Loucy (cell line): ENCODE data around the gene MYT1.

Source experiments
- H2AFZ ChIP-seq: fragments of 200-600 bp; sonication (generic); 2 replicates; pipeline ENCODE4 v1.6.0; 2016; ENCODE audit warnings: antibody characterized with exemption, mild to moderate bottlenecking, low read length, moderate library complexity
- H3F3A ChIP-seq: fragments of 200-600 bp; 2 replicates; pipeline ENCODE4 v1.6.0; 2016; ENCODE audit warnings: antibody characterized with exemption, low read depth, mild to moderate bottlenecking
- H3K27me3 ChIP-seq: fragments of 200-600 bp; sonication (generic); 2 replicates; pipeline ENCODE4 v1.6.1; 2014; ENCODE audit warnings: low read length, mild to moderate bottlenecking; ENCODE audit not compliant: insufficient read depth, poor library complexity, severe bottlenecking
- H3K36me3 ChIP-seq: fragments of 200-600 bp; sonication (generic); 2 replicates; pipeline ENCODE4 v1.6.1; 2016; ENCODE audit warnings: low read length; ENCODE audit not compliant: insufficient read depth
- H3K4me1 ChIP-seq: fragments of 200-600 bp; sonication (generic); 2 replicates; pipeline ENCODE4 v1.5.1; 2014; ENCODE audit warnings: low read length, mild to moderate bottlenecking; ENCODE audit not compliant: insufficient read depth, poor library complexity, severe bottlenecking
- H3K4me2 ChIP-seq: fragments of 200-600 bp; sonication (generic); 2 replicates; pipeline ENCODE4 v1.6.0; 2014; ENCODE audit warnings: antibody characterized with exemption, low read length, low read depth, mild to moderate bottlenecking; ENCODE audit not compliant: poor library complexity, severe bottlenecking
- H3K4me3 ChIP-seq: fragments of 200-600 bp; sonication (generic); 2 replicates; pipeline ENCODE4 v1.5.1; 2014; ENCODE audit warnings: low read length, mild to moderate bottlenecking, mixed read lengths; ENCODE audit not compliant: poor library complexity, severe bottlenecking
- H3K79me2 ChIP-seq: fragments of 200-600 bp; sonication (generic); 2 replicates; pipeline ENCODE4 v1.6.1; 2014; ENCODE audit warnings: low read length; ENCODE audit not compliant: insufficient read depth
- H3K9ac ChIP-seq: fragments of 200-600 bp; sonication (generic); 2 replicates; pipeline ENCODE4 v1.6.0; 2014; ENCODE audit warnings: mild to moderate bottlenecking, low read depth, low read length, moderate library complexity; ENCODE audit not compliant: poor library complexity, severe bottlenecking
- H3K9me2 ChIP-seq: fragments of 200-600 bp; sonication (generic); replicated peaks from 2 replicates; pipeline ENCODE4 v1.6.1; 2016; ENCODE audit warnings: low read depth, low read length, mixed read lengths
- H3K9me3 ChIP-seq: fragments of 200-600 bp; sonication (generic); 2 replicates; pipeline ENCODE4 v1.6.1; 2014; ENCODE audit warnings: mild to moderate bottlenecking, antibody characterized with exemption, low read length, low read depth; ENCODE audit not compliant: insufficient read depth
- H4K20me1 ChIP-seq: fragments of 200-600 bp; sonication (generic); 2 replicates; pipeline ENCODE4 v1.6.0; 2014; ENCODE audit warnings: antibody characterized with exemption, low read length, mild to moderate bottlenecking; ENCODE audit not compliant: insufficient read depth, poor library complexity, severe bottlenecking
- CTCF ChIP-seq: fragments of 200-600 bp; sonication (generic); conservative IDR thresholded peaks from 2 replicates; pipeline ENCODE4 v1.5.1; 2014; ENCODE audit warnings: mild to moderate bottlenecking, antibody characterized with exemption, low read length
- EZH2phosphoT487 ChIP-seq: fragments of 200-600 bp; IDR thresholded peaks from 2 replicates; pipeline ENCODE4 v1.6.1; 2018; ENCODE audit warnings: antibody characterized with exemption, mild to moderate bottlenecking, moderate library complexity, borderline replicate concordance

Gene MYT1

GRCh38 chr20:64212755-64213154 lies 48.5 kb downstream of the MYT1 start:
- no peaks in the 10 kb centered on the region for H3K9me3 ChIP-seq
- H3K4me1 ChIP-seq = peaks cover 74% of the 10 kb centered on the region
- peak overlapping the region; percentile 60 for H3K4me2 ChIP-seq
- H3K9me2 ChIP-seq = no peaks in the 10 kb centered on the region
- no peak overlapping the region for H3K9ac ChIP-seq
- no peaks in the 10 kb centered on the region for H3F3A ChIP-seq
- H3K4me3 ChIP-seq = no peak overlapping the region
- H3K79me2 ChIP-seq = no peaks in the 10 kb centered on the region
- H3K27me3 ChIP-seq = no peaks in the 10 kb centered on the region
- no peak overlapping the region for H2AFZ ChIP-seq
- TF ChIP-seq CTCF (no peak), EZH2phosphoT487 (no peak)
- H4K20me1 ChIP-seq = no peaks in the 10 kb centered on the region
- H3K36me3 ChIP-seq = no peaks in the 10 kb centered on the region

- Histone ChIP-seq H3K27me3 (no peaks in the 10 kb centered on the region), H3K4me3 (peak overlapping the region; percentile 35), H3K36me3 (no peaks in the 10 kb centered on the region), H3F3A (no peaks in the 10 kb centered on the region), H3K9me2 (no peaks in the 10 kb centered on the region), H2AFZ (no peak overlapping the region), H3K9ac (peak overlapping the region; percentile 59), H4K20me1 (no peaks in the 10 kb centered on the region), H3K79me2 (no peaks in the 10 kb centered on the region), H3K4me1 (peaks cover 82% of the 10 kb centered on the region), H3K9me3 (no peaks in the 10 kb centered on the region), H3K4me2 (peak overlapping the region; percentile 60)
- no peak for TF ChIP-seq EZH2phosphoT487
- no peak for TF ChIP-seq CTCF
These were observed 49.9 kb downstream of the MYT1 start for GRCh38 chr20:64214113-64214512.

- no peaks in the 10 kb centered on the region for H3K27me3 ChIP-seq
- peak overlapping the region; percentile 59 for H3K9ac ChIP-seq
- H3K36me3 ChIP-seq = no peaks in the 10 kb centered on the region
- no peak for TF ChIP-seq CTCF
- TF ChIP-seq EZH2phosphoT487 = no peak
- H4K20me1 ChIP-seq = no peaks in the 10 kb centered on the region
- H3K9me3 ChIP-seq = no peaks in the 10 kb centered on the region
- H3K4me3 ChIP-seq = peak overlapping the region; percentile 35
- H3F3A ChIP-seq = no peaks in the 10 kb centered on the region
- no peak overlapping the region for H2AFZ ChIP-seq
- no peaks in the 10 kb centered on the region for H3K9me2 ChIP-seq
- no peaks in the 10 kb centered on the region for H3K79me2 ChIP-seq
- peaks cover 82% of the 10 kb centered on the region for H3K4me1 ChIP-seq
- H3K4me2 ChIP-seq = peak overlapping the region; percentile 60
These were observed 50.7 kb downstream of the MYT1 start for GRCh38 chr20:64214952-64215351.
